Kidney epithelial cell (primary cell): Measurements from ENCODE around the gene NUP210. TPM values are rescaled to one million over a fixed set of nuclear protein-coding genes. Genes with fewer than 3 reads are reported as not detected.

Experiments
- DNase-seq: peaks from one replicate; pipeline ENCODE4 v3.0.0-alpha.2; 2010; ENCODE audit warnings: low read depth
- H3K27me3 ChIP-seq: 2 replicates; pipeline ENCODE4 v1.6.0; 2011; ENCODE audit warnings: low read length; ENCODE audit not compliant: control insufficient read depth, insufficient read depth
- H3K36me3 ChIP-seq: 2 replicates; pipeline ENCODE4 v1.5.1; 2011; ENCODE audit warnings: low read length; ENCODE audit not compliant: control insufficient read depth, insufficient read depth
- H3K4me3 ChIP-seq: 2 replicates; pipeline ENCODE4 v1.5.1; 2011; ENCODE audit warnings: low read depth, mild to moderate bottlenecking, control low read depth, low read length
- total RNA-seq: library from RNA; depleted of rRNA; stranded (reverse); fragments of >200 nt; gene quantifications from 2 replicates; pipeline ENCODE4 v1.2.3, GENCODE V29; 2015
- TF ChIP-seq, protein P1 (sequence below): IDR thresholded peaks from 2 replicates; pipeline ENCODE4 v1.5.1; 2011; ENCODE audit warnings: mild to moderate bottlenecking, moderate library complexity, low read length, control low read depth, inconsistent platforms; ENCODE audit not compliant: insufficient read depth, poor library complexity, severe bottlenecking

The NUP210 gene
- total RNA-seq, 1 donor from 2014 or later: 36.2 TPM

DNA sequence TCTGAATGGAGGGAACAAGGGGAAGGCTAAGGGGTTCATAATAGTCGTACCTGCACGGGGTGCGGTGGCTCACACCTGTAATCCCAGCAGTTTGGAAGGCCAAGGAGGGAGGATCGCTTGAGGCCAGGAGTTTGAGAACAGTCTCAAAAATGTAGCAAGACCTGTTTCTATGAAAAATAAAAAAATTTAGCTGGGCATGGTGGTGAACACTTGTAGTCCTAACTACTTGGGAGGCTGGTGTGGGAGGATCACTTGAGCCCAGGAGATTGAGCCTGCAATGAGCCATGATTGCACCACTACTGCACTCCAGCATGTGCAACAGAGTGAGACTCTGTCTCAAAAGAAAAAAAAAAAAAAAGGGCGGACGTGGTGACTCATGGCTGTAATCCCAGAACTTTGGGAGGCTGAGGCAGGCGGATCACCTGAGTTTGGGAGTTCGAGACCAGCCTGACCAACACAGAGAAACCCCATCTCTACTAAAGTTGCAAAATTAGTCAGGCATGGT is 42.1 kb upstream of the NUP210 start:
- H3K36me3 ChIP-seq: no peaks in the 10 kb centered on the region
- peaks cover 14% of the 10 kb centered on the region for H3K27me3 ChIP-seq
- TF ChIP-seq, protein P1, sequence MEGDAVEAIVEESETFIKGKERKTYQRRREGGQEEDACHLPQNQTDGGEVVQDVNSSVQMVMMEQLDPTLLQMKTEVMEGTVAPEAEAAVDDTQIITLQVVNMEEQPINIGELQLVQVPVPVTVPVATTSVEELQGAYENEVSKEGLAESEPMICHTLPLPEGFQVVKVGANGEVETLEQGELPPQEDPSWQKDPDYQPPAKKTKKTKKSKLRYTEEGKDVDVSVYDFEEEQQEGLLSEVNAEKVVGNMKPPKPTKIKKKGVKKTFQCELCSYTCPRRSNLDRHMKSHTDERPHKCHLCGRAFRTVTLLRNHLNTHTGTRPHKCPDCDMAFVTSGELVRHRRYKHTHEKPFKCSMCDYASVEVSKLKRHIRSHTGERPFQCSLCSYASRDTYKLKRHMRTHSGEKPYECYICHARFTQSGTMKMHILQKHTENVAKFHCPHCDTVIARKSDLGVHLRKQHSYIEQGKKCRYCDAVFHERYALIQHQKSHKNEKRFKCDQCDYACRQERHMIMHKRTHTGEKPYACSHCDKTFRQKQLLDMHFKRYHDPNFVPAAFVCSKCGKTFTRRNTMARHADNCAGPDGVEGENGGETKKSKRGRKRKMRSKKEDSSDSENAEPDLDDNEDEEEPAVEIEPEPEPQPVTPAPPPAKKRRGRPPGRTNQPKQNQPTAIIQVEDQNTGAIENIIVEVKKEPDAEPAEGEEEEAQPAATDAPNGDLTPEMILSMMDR: no peak
- H3K4me3 ChIP-seq: no peak overlapping the region
- no peak for DNase-seq

DNA sequence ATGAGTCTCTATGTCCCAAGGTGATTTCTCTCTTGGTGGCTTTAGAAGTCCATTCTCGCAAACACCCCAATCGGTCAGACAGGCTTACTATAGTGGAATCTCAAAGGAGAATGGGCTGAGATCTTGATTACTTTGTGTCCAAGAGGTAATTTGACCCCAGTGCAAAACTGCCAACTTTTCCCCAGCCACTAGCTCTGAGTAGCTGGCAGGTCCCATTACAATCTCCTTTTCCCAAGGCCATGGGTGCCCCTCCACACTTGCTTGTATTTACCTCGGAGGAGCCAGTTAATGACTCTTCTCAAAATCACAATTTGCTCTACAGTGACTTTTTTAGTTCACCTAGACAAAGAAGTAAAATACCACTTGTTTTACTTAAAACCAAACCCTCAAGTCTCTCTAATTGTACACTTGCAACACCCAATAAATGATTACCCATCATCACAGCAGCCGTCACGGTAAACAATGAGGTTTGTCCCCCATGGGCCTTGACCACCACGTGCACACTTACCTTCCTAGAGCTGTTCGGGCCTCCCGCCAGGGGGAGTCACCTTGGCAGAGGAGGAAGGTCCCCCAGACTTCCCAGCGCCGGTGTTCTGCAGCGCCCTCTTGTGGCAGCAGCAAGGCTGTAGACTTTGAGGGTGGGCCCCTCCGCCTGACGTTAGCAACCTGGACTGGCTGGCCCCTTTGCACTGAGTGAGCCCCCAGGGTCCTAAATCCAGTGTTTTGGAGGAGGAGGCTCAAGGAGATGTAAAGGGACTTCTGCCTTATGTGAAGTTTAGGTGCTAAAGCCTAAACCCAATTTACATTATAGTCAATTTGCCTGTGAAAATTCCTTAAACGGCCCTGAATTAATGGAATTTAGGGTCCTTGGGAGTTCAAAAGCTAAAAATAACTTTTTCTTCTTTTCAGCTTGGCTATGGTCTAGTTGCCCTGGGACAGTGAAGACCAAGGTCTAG is 41.3 kb upstream of the NUP210 start:
- TF ChIP-seq, protein P1: peak; percentile 87
- no peak overlapping the region for H3K4me3 ChIP-seq
- DNase-seq: no peak
- peaks cover 14% of the 10 kb centered on the region for H3K27me3 ChIP-seq
- H3K36me3 ChIP-seq: no peaks in the 10 kb centered on the region

GRCh38 chr3:13460341-13460736 is 40.2 kb upstream of the NUP210 start:
- TF ChIP-seq, protein P1: no peak
- Histone ChIP-seq H3K27me3 (peaks cover 11% of the 10 kb centered on the region), H3K36me3 (no peaks in the 10 kb centered on the region), H3K4me3 (no peak overlapping the region)
- DNase-seq: no peak

GRCh38 chr3:13459605-13460340 is 39.7 kb upstream of the NUP210 start:
- Histone ChIP-seq H3K4me3 (no peak overlapping the region), H3K36me3 (no peaks in the 10 kb centered on the region), H3K27me3 (peaks cover 8% of the 10 kb centered on the region)
- DNase-seq: no peak
- TF ChIP-seq, protein P1: no peak

- H3K27me3 ChIP-seq: peaks cover 8% of the 10 kb centered on the region
- no peak for DNase-seq
- no peaks in the 10 kb centered on the region for H3K36me3 ChIP-seq
- TF ChIP-seq, protein P1: no peak
- no peak overlapping the region for H3K4me3 ChIP-seq
Measured at GRCh38 chr3:13457593-13457992, 37.5 kb upstream of the NUP210 start.
